PC-3 (cell line): ENCODE measurements around the gene CLEC16A.

Experiments
- CTCF ChIP-seq: fragments of 300-600 bp; sonication (generic); conservative IDR thresholded peaks from 2 replicates; pipeline ENCODE4 v1.5.1; 2017; ENCODE audit warnings: antibody characterized with exemption, low read depth, mild to moderate bottlenecking, low read length
- EZH2 ChIP-seq: fragments of 300-600 bp; sonication (generic); IDR thresholded peaks from one replicate; pipeline ENCODE4 v1.6.1; 2017; ENCODE audit warnings: antibody characterized with exemption, mild to moderate bottlenecking, low read length; ENCODE audit not compliant: unreplicated experiment
- EZH2phosphoT487 ChIP-seq: fragments of 300-600 bp; sonication (generic); IDR thresholded peaks from 2 replicates; pipeline ENCODE4 v1.6.1; 2018; ENCODE audit warnings: mild to moderate bottlenecking, antibody characterized with exemption, low read length, borderline replicate concordance

- peak; percentile 51 for TF ChIP-seq CTCF
- TF ChIP-seq EZH2 = no peak
- no peak for TF ChIP-seq EZH2phosphoT487
Observed at GRCh38 chr16:10988164-10988803, 43.9 kb downstream of the CLEC16A start.
